Stimulated activated CD4-positive, alpha-beta T cell treated with anti-CD3 and anti-CD28 coated beads, TNF-alpha, amount 100 ng/mL, for 4 hours (primary cell): Measurements from ENCODE around the gene PTPRF.
"Not testable (repeated sequence)": the region's sequence is repeated elsewhere in the genome, so short reads cannot be mapped to it uniquely, and the experiment has no call there.

Experiments
- DNase-seq, 3 experiments: peaks; one replicate each; pipeline ENCODE4 v3.0.0-alpha.2; 2020; ENCODE audit warnings: low read depth in 3 of 3

PTPRF gene

GRCh38 chr1:43537423-43538142 lies 6.9 kb downstream of the PTPRF start:
- DNase-seq, result no peak

- DNase-seq, result no peak
Measured at GRCh38 chr1:43538143-43538487, 7.4 kb downstream of the PTPRF start.

- DNase-seq, result no peak
Measured at GRCh38 chr1:43538969-43539368, 8.3 kb downstream of the PTPRF start.

- DNase-seq, result no peak
Measured at GRCh38 chr1:43539726-43540434, 9.2 kb downstream of the PTPRF start.

GRCh38 chr1:43540653-43541071 lies 10.0 kb downstream of the PTPRF start:
- DNase-seq, result no peak

- DNase-seq, result no peak
Measured at GRCh38 chr1:43541141-43541540, 10.5 kb downstream of the PTPRF start.

GRCh38 chr1:43541721-43542401 lies 11.2 kb downstream of the PTPRF start:
- no peak for DNase-seq

- DNase-seq, result no peak
Measured at GRCh38 chr1:43542527-43543458, 12.1 kb downstream of the PTPRF start.

- no peak for DNase-seq
Measured at GRCh38 chr1:43543567-43543966, 12.9 kb downstream of the PTPRF start.

GRCh38 chr1:43545339-43545694 lies 14.6 kb downstream of the PTPRF start:
- no peak for DNase-seq

GRCh38 chr1:43545695-43546387 lies 15.2 kb downstream of the PTPRF start:
- no peak for DNase-seq

GRCh38 chr1:43546388-43547100 lies 15.9 kb downstream of the PTPRF start:
- no peak for DNase-seq

GRCh38 chr1:43547538-43548072 lies 16.9 kb downstream of the PTPRF start:
- no peak for DNase-seq

- DNase-seq, result no peak
Measured at GRCh38 chr1:43548285-43549271, 17.9 kb downstream of the PTPRF start.

GRCh38 chr1:43549394-43549793 lies 18.7 kb downstream of the PTPRF start:
- not testable (repeated sequence) for DNase-seq

- no peak for DNase-seq
Measured at GRCh38 chr1:43549921-43550597, 19.4 kb downstream of the PTPRF start.

- DNase-seq, result no peak
Measured at GRCh38 chr1:43550598-43551246, 20.0 kb downstream of the PTPRF start.

- no peak for DNase-seq
Measured at GRCh38 chr1:43551396-43551888, 20.8 kb downstream of the PTPRF start.
